Loucy (cell line): ENCODE measurements around the gene FAM83F.

Source experiments
- EZH2phosphoT487 ChIP-seq: fragments of 200-600 bp; IDR thresholded peaks from 2 replicates; pipeline ENCODE4 v1.6.1; 2018; ENCODE audit warnings: antibody characterized with exemption, mild to moderate bottlenecking, moderate library complexity, borderline replicate concordance
- TF ChIP-seq, protein P1 (sequence below): fragments of 200-600 bp; sonication (generic); conservative IDR thresholded peaks from 2 replicates; pipeline ENCODE4 v1.5.1; 2014; ENCODE audit warnings: mild to moderate bottlenecking, antibody characterized with exemption, low read length

- TF ChIP-seq, protein P1, sequence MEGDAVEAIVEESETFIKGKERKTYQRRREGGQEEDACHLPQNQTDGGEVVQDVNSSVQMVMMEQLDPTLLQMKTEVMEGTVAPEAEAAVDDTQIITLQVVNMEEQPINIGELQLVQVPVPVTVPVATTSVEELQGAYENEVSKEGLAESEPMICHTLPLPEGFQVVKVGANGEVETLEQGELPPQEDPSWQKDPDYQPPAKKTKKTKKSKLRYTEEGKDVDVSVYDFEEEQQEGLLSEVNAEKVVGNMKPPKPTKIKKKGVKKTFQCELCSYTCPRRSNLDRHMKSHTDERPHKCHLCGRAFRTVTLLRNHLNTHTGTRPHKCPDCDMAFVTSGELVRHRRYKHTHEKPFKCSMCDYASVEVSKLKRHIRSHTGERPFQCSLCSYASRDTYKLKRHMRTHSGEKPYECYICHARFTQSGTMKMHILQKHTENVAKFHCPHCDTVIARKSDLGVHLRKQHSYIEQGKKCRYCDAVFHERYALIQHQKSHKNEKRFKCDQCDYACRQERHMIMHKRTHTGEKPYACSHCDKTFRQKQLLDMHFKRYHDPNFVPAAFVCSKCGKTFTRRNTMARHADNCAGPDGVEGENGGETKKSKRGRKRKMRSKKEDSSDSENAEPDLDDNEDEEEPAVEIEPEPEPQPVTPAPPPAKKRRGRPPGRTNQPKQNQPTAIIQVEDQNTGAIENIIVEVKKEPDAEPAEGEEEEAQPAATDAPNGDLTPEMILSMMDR = no peak
- TF ChIP-seq EZH2phosphoT487 = no peak
Measured at GRCh38 chr22:39972641-39973040, 22.1 kb upstream of the FAM83F start.
